GM19043 (cell line): Measurements from ENCODE around the gene FCHSD1.
"Not testable (repeated sequence)": the region's sequence is repeated elsewhere in the genome, so short reads cannot be mapped to it uniquely, and the experiment has no call there.

Source experiments
- ATAC-seq: cut with Tn5 transposase; IDR thresholded peaks from one replicate; pipeline ENCODE4 v1.9.1; 2021; ENCODE audit warnings: low read depth; ENCODE audit not compliant: unreplicated experiment

Gene FCHSD1

GRCh38 chr5:141618030-141618803, 33.0 kb downstream of the FCHSD1 start:
- peak; percentile 31 for ATAC-seq

- no peak for ATAC-seq
These were observed 33.6 kb downstream of the FCHSD1 start for GRCh38 chr5:141617682-141618029.

- ATAC-seq: no peak
These were observed 34.1 kb downstream of the FCHSD1 start for GRCh38 chr5:141617128-141617527.

- ATAC-seq: no peak
These were observed 35.1 kb downstream of the FCHSD1 start for GRCh38 chr5:141615991-141616720.

- no peak for ATAC-seq
These were observed 37.9 kb downstream of the FCHSD1 start for GRCh38 chr5:141613344-141613743.

- no peak for ATAC-seq
These were observed 39.9 kb downstream of the FCHSD1 start for GRCh38 chr5:141611289-141611688.

- not testable (repeated sequence) for ATAC-seq
These were observed 41.3 kb downstream of the FCHSD1 start for GRCh38 chr5:141609921-141610320.

- ATAC-seq: no peak
These were observed 42.2 kb downstream of the FCHSD1 start for GRCh38 chr5:141609044-141609443.

- no peak for ATAC-seq
These were observed 42.7 kb downstream of the FCHSD1 start for GRCh38 chr5:141608557-141608956.

- ATAC-seq: no peak
These were observed 43.2 kb downstream of the FCHSD1 start for GRCh38 chr5:141608046-141608445.

GRCh38 chr5:141605523-141606277, 45.5 kb downstream of the FCHSD1 start:
- ATAC-seq: peak; percentile 96

GRCh38 chr5:141603923-141604717, 47.1 kb downstream of the FCHSD1 start:
- ATAC-seq: no peak

- no peak for ATAC-seq
These were observed 48.6 kb downstream of the FCHSD1 start for GRCh38 chr5:141602606-141603005.

GRCh38 chr5:141598391-141599345, 52.5 kb downstream of the FCHSD1 start:
- ATAC-seq: peak; percentile 43

- ATAC-seq: no peak
These were observed 53.4 kb downstream of the FCHSD1 start for GRCh38 chr5:141597814-141598213.

- no peak for ATAC-seq
These were observed 53.8 kb downstream of the FCHSD1 start for GRCh38 chr5:141597394-141597793.

GRCh38 chr5:141596867-141597266, 54.4 kb downstream of the FCHSD1 start:
- ATAC-seq: no peak

- no peak for ATAC-seq
These were observed 61.1 kb downstream of the FCHSD1 start for GRCh38 chr5:141590127-141590526.
